Mesenchymal stem cell (in vitro differentiated cells and primary cell): Measurements from ENCODE around the gene PKN1.

Experiments
- DNase-seq: peaks from one replicate; pipeline ENCODE4 v3.0.0-alpha.2; 2013
- H2AFZ ChIP-seq: one replicate; pipeline ENCODE4 v1.6.1; 2013; ENCODE audit warnings: low read depth, mild to moderate bottlenecking, control low read depth, inconsistent platforms, low read length, moderate library complexity
- H2AK5ac ChIP-seq: 2 replicates; pipeline ENCODE4 v1.6.1; 2013; ENCODE audit warnings: low read length, moderate library complexity, mild to moderate bottlenecking, inconsistent platforms; ENCODE audit not compliant: severe bottlenecking
- H2BK120ac ChIP-seq: one replicate; pipeline ENCODE4 v1.6.1; 2013; ENCODE audit warnings: low read depth, mild to moderate bottlenecking, inconsistent platforms, low read length, moderate library complexity
- H2BK12ac ChIP-seq, 2 experiments: one replicate each; pipeline ENCODE4 v1.6.1; 2013; ENCODE audit warnings: inconsistent platforms in 2 of 2, low read length in 2 of 2, mild to moderate bottlenecking in 2 of 2, moderate library complexity in 2 of 2, control low read depth in 1 of 2
- H2BK15ac ChIP-seq: one replicate; pipeline ENCODE4 v1.6.1; 2013; ENCODE audit warnings: mild to moderate bottlenecking, low read depth, inconsistent platforms; ENCODE audit not compliant: poor library complexity, severe bottlenecking
- H2BK5ac ChIP-seq: 2 replicates; pipeline ENCODE4 v1.6.1; 2013; ENCODE audit warnings: low read depth, mild to moderate bottlenecking, low read length, control low read depth, inconsistent platforms; ENCODE audit not compliant: poor library complexity, severe bottlenecking
- H3K14ac ChIP-seq, 2 experiments: one replicate each; pipeline ENCODE4 v1.6.1; 2013; ENCODE audit warnings: inconsistent platforms in 2 of 2, low read length in 2 of 2, control low read depth in 1 of 2, mild to moderate bottlenecking in 1 of 2, moderate library complexity in 1 of 2
- H3K18ac ChIP-seq, 2 experiments: one replicate each; pipeline ENCODE4 v1.6.1; 2013; ENCODE audit warnings: inconsistent platforms in 2 of 2, low read length in 2 of 2, control low read depth in 1 of 2, low read depth in 1 of 2, mild to moderate bottlenecking in 1 of 2
- H3K23ac ChIP-seq, 2 experiments: one replicate each; pipeline ENCODE4 v1.6.1; 2013; ENCODE audit warnings: inconsistent platforms in 2 of 2, low read length in 2 of 2, mild to moderate bottlenecking in 2 of 2, moderate library complexity in 2 of 2, control low read depth in 1 of 2
- H3K27ac ChIP-seq: 2 replicates; pipeline ENCODE4 v1.5.1; 2013; ENCODE audit warnings: mild to moderate bottlenecking, moderate library complexity, low read length, control low read depth, inconsistent platforms; ENCODE audit not compliant: poor library complexity, severe bottlenecking
- H3K27me3 ChIP-seq, 2 experiments: 2 replicates each; pipeline versions ENCODE4 v1.6.1 to v1.7.0; 2013; ENCODE audit warnings: low read length in 2 of 2, mild to moderate bottlenecking in 2 of 2, moderate library complexity in 2 of 2, control low read depth in 1 of 2, inconsistent platforms in 1 of 2; ENCODE audit not compliant: control insufficient read depth in 1 of 2, insufficient read depth in 1 of 2
- H3K36me3 ChIP-seq, 2 experiments: 2 replicates each; pipeline versions ENCODE4 v1.6.1 to v1.7.0; 2013; ENCODE audit warnings: low read length in 2 of 2, control low read depth in 1 of 2, inconsistent platforms in 1 of 2, low read depth in 1 of 2, mild to moderate bottlenecking in 1 of 2; ENCODE audit not compliant: insufficient read depth in 2 of 2, control insufficient read depth in 1 of 2
- H3K4ac ChIP-seq, 2 experiments: one replicate each; pipeline ENCODE4 v1.6.1; 2013; ENCODE audit warnings: inconsistent platforms in 2 of 2, low read length in 2 of 2, mild to moderate bottlenecking in 2 of 2, moderate library complexity in 2 of 2, control low read depth in 1 of 2, low read depth in 1 of 2
- H3K4me1 ChIP-seq: 2 replicates; pipeline ENCODE4 v1.6.1; 2013; ENCODE audit warnings: low read depth, low read length, control low read depth; ENCODE audit not compliant: control insufficient read depth, insufficient read depth
- H3K4me2 ChIP-seq: 2 replicates; pipeline ENCODE4 v1.6.1; 2013; ENCODE audit warnings: low read length, mild to moderate bottlenecking, inconsistent platforms; ENCODE audit not compliant: poor library complexity, severe bottlenecking
- H3K4me3 ChIP-seq, 2 experiments: 2 replicates each; pipeline versions ENCODE4 v1.5.1 to v1.7.0; 2013; ENCODE audit warnings: low read length in 2 of 2, mild to moderate bottlenecking in 2 of 2, control low read depth in 1 of 2, low read depth in 1 of 2; ENCODE audit not compliant: insufficient read depth in 1 of 2
- H3K79me1 ChIP-seq: replicated peaks from 2 replicates; pipeline ENCODE4 v1.6.1; 2013; ENCODE audit warnings: mild to moderate bottlenecking, control low read depth, low read length, inconsistent platforms; ENCODE audit not compliant: poor library complexity, severe bottlenecking
- H3K9ac ChIP-seq: 2 replicates; pipeline ENCODE4 v1.7.0; 2013; ENCODE audit warnings: mild to moderate bottlenecking, low read length, moderate library complexity
- H3K9me3 ChIP-seq: 2 replicates; pipeline ENCODE4 v1.7.0; 2013; ENCODE audit warnings: mild to moderate bottlenecking, low read length; ENCODE audit not compliant: control insufficient read depth
- H4K8ac ChIP-seq: one replicate; pipeline ENCODE4 v1.6.1; 2013; ENCODE audit warnings: inconsistent platforms, mild to moderate bottlenecking, low read length, moderate library complexity
- H4K91ac ChIP-seq: one replicate; pipeline ENCODE4 v1.6.1; 2013; ENCODE audit warnings: mild to moderate bottlenecking, low read length, inconsistent platforms
- WGBS: methylation state at CpG from one replicate; pipeline ENCODE4 v1.1.7; 2013; ENCODE audit warnings: mixed read lengths; 5-methylcytosine and 5-hydroxymethylcytosine counted together

PKN1 gene

GRCh38 chr19:14406645-14407401 lies 26.3 kb upstream of the PKN1 start:
- Histone ChIP-seq H3K79me1 (peaks cover 23% of the 10 kb centered on the region), H3K14ac (no peak overlapping the region), H3K9ac (no peak overlapping the region), H3K18ac (peak overlapping the region; percentile 0 to 3), H3K36me3 (peaks cover 72 to 79% of the 10 kb centered on the region in 2 experiments), H3K9me3 (no peaks in the 10 kb centered on the region), H2BK120ac (no peak overlapping the region), H3K23ac (no peak overlapping the region), H4K8ac (peak overlapping the region; percentile 49), H3K4me3 (no peak overlapping the region), H3K27ac (no peak overlapping the region), H2AFZ (no peak overlapping the region), H3K27me3 (no peaks in the 10 kb centered on the region), H3K4ac (peak overlapping the region in 1 of 2 experiments; percentile 3), H2BK12ac (no peak overlapping the region), H4K91ac (peak overlapping the region; percentile 34), H3K4me1 (peaks cover 11% of the 10 kb centered on the region), H3K4me2 (no peak overlapping the region), H2BK15ac (no peak overlapping the region), H2AK5ac (no peak overlapping the region), H2BK5ac (no peak overlapping the region)
- WGBS, result 95% methylated on average over 27 of the region's 27 CpGs
- no peak for DNase-seq

GRCh38 chr19:14407605-14408484 lies 25.3 kb upstream of the PKN1 start:
- no peak overlapping the region for H3K4ac ChIP-seq
- peaks cover 74 to 85% of the 10 kb centered on the region in 2 experiments for H3K36me3 ChIP-seq
- no peak overlapping the region for H2BK120ac ChIP-seq
- no peak overlapping the region for H2AK5ac ChIP-seq
- H2BK5ac ChIP-seq, result no peak overlapping the region
- no peak overlapping the region for H2AFZ ChIP-seq
- peak overlapping the region; percentile 25 for H4K8ac ChIP-seq
- peaks cover 13% of the 10 kb centered on the region for H3K4me1 ChIP-seq
- H4K91ac ChIP-seq, result peak overlapping the region; percentile 20
- 94% methylated on average over 19 of the region's 20 CpGs for WGBS
- DNase-seq, result no peak
- H3K27ac ChIP-seq, result no peak overlapping the region
- H3K9ac ChIP-seq, result peak overlapping the region; percentile 43
- H2BK12ac ChIP-seq, result no peak overlapping the region
- no peak overlapping the region for H3K18ac ChIP-seq
- no peak overlapping the region for H2BK15ac ChIP-seq
- H3K14ac ChIP-seq, result no peak overlapping the region
- H3K27me3 ChIP-seq, result no peaks in the 10 kb centered on the region
- no peak overlapping the region for H3K4me2 ChIP-seq
- H3K9me3 ChIP-seq, result no peaks in the 10 kb centered on the region
- no peak overlapping the region for H3K4me3 ChIP-seq
- peaks cover 24% of the 10 kb centered on the region for H3K79me1 ChIP-seq
- no peak overlapping the region for H3K23ac ChIP-seq

GRCh38 chr19:14408491-14409145 lies 24.5 kb upstream of the PKN1 start:
- Histone ChIP-seq H3K9ac (peak overlapping the region; percentile 43), H2AFZ (no peak overlapping the region), H3K23ac (no peak overlapping the region), H3K9me3 (no peaks in the 10 kb centered on the region), H4K91ac (no peak overlapping the region), H3K18ac (no peak overlapping the region), H3K14ac (no peak overlapping the region), H3K79me1 (peaks cover 24% of the 10 kb centered on the region), H2BK120ac (no peak overlapping the region), H3K4me1 (peaks cover 20% of the 10 kb centered on the region), H3K4me3 (no peak overlapping the region), H2BK12ac (no peak overlapping the region), H3K27ac (no peak overlapping the region), H3K4ac (no peak overlapping the region), H3K4me2 (no peak overlapping the region), H2BK5ac (no peak overlapping the region), H2BK15ac (no peak overlapping the region), H2AK5ac (no peak overlapping the region), H3K36me3 (peaks cover 81 to 84% of the 10 kb centered on the region in 2 experiments), H3K27me3 (no peaks in the 10 kb centered on the region), H4K8ac (no peak overlapping the region)
- WGBS, result 96% methylated on average over 17 of the region's 20 CpGs
- no peak for DNase-seq
